ENCODE results near the gene HHIPL1. TPM values are rescaled to one million over a fixed set of nuclear protein-coding genes. Genes with fewer than 3 reads are reported as not detected.

Gene HHIPL1
- total and polyA plus RNA-seq, 2 of the 8 experiments (the other 6 are each of a cell fraction or from before 2014, with no cell fraction given) = 1.5 to 2.6 TPM

GRCh38 chr14:99683619-99684409 is 38.9 kb downstream of the HHIPL1 start, which contains the start of gene CYP46A1 (continued):
- TF ChIP-seq SP4 (IDR thresholded peaks at IDR 0.05; ENCODE audit: low read length) (0 out of 2 replicates have a peak, but pooled peaks have one; percentile 15), SP1 (IDR thresholded peaks at IDR 0.05; ENCODE audit: low read depth, low read length) (peak; percentile 68; the same call in 1 of the 2 replicates), CHD2 (IDR thresholded peaks at IDR 0.05; ENCODE audit: low read length) (0 out of 2 replicates have a peak, but pooled peaks have one; percentile 15), SUZ12 (IDR thresholded peaks at IDR 0.05; ENCODE audit: low read length) (no peak), POU5F1 (IDR thresholded peaks at IDR 0.05; ENCODE audit: low read depth, low read length) (no peak), HDAC2 (IDR thresholded peaks at IDR 0.05; ENCODE audit: borderline replicate concordance in 1 of 2, low read depth in 2 of 2, low read length in 2 of 2) (0 out of 4 replicates have a peak, but pooled peaks of 1 of the 2 experiments have one; percentile 18), BCL11A (IDR thresholded peaks at IDR 0.05; ENCODE audit: low read depth in 2 of 2, low read length in 2 of 2) (no peak), RBBP5 (IDR thresholded peaks at IDR 0.05; ENCODE audit: borderline replicate concordance, low read depth, low read length) (peak; percentile 26; the same call in 1 of the 2 replicates), KDM4A (IDR thresholded peaks at IDR 0.05; ENCODE audit: low read depth, low read length, severe bottlenecking) (peak; percentile 96), JUN (IDR thresholded peaks at IDR 0.05; ENCODE audit: low read depth, low read length) (no peak), TAF7 (optimal IDR thresholded peaks at IDR 0.05; ENCODE audit: borderline replicate concordance, low read depth, low read length) (peak; percentile 46), TBP (IDR thresholded peaks at IDR 0.05; ENCODE audit: low read depth, low read length) (peak; percentile 43; the same call in 1 of the 2 replicates), SIX5 (IDR thresholded peaks at IDR 0.05; ENCODE audit: low read depth, low read length) (no peak)

Measured in H1 (cell line).